ENCODE data around the gene EMILIN2.
A peak's percentile ranks its signal among the peaks of the same experiment; 100 is the strongest.
"Not testable (repeated sequence)": the region's sequence is repeated elsewhere in the genome, so short reads cannot be mapped to it uniquely, and the experiment has no call there.

Gene EMILIN2

GRCh38 chr18:2913398-2914005 is 66.7 kb downstream of the EMILIN2 start:
- no peak for DNase-seq

DNA sequence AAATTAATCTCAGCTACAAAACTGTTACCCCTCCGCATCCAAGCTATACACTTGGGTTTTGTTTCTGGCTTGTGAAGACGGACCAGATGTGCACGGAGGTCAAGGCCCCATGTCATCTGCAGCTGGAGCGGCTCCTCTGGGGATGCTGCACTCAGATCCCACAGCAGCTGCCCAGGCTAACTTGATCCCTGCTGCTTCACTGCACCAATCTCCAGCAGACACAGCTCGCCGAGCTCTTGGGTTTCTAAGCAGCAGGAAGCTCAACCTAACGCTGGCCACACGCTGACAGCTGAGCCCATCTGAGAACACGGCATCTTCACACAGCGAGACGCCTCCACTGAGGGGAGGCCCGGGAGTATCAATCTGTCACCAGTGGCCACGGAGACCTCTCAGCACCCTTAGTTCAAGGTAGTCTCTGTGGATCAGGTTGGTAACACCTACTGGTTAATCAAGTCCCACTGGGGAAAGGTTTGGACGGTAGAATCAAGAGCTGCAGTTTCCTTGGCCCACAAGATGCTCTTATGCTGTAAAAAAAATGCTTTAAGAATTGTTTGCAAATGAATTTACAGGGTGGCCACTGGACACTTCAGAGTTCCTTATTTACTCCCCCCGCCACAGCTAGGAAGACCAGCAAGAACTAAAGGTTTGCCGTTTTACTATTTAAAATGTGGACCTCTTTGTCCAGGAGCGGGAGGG is 67.5 kb downstream of the EMILIN2 start:
- peak in 1 of 56 donors; percentile 16 for DNase-seq

DNA sequence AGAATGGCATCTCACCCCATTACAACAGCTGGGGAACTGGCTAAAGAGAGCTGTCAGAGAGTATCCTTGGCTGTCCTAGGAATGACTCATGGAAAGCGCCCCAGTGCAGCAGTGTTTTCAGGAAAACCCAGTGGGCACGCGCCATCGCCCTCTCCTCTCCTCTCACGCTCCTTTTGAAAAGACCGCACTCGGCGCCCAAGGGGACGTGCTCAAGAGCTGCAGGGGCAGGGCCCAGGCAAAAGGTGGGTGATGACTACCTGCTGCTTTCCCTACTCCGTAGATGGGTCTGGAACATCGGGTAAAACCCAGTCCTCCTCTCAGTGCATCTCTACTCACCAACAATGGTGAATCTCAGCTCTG is 68.1 kb downstream of the EMILIN2 start:
- no peak for DNase-seq

DNA sequence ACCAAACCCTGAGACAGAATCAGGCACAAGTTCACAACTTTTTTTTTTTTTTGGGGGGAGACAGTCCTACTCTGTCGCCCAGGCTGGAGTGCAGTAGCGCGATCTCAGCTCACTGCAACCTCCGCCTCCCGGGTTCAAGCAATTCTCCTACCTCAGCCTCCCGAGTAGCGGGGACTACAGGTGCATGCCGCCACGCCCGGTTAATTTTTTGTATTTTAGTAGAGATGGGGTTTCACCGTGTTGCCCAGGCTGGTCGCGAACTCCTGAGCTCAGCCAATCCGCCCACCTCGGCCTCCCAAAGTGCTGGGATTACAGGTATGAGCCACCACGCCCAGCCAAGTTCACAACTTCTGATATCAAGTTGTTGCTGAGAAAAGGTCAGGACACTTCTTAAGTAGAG is 68.7 kb downstream of the EMILIN2 start:
- DNase-seq, result not testable (repeated sequence)

GRCh38 chr18:2916184-2916583 is 69.4 kb downstream of the EMILIN2 start:
- DNase-seq, result no peak

DNA sequence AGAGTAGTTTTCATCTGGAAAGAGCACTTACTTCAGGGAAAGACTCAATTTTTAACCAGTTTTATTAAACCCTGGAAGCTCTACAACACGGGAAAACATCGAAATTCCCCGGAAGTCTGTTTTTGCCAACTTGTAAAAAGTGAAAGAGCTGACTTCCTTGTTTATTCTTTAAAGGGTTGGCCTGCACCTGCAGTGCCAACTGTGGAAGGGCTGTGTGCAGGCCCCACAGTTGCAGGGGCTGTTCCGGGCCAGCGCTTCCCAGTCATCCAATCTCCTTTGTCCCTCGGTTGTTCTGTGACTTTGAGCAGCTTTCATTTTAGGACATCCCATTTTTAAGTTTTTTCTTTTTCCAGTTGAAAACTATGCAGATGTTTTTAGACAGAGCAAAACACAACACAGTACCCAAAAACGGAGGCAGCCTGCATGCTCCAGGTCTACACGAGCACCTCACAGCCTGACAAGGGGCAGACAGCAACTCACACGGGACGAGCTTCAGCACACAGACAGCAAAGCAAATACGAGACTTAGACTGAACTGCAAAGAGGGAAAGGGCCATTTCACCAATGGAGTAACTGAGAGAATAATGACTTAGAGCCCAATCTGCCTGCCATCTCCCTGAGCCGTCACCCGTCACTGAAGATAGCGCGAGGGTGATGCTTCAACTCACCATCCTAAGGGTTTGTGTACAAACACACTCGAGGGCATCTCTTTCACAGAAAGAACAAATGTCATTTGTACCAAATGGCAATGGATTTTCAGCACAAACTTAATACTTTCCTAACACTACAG is 70.6 kb downstream of the EMILIN2 start:
- peak in 5 of 56 donors; percentile 12 to 35 (median 14) for DNase-seq

- no peak for DNase-seq
Measured at GRCh38 chr18:2918761-2919550, 72.2 kb downstream of the EMILIN2 start.

- no peak for DNase-seq
Measured at GRCh38 chr18:2919600-2919999, 72.8 kb downstream of the EMILIN2 start.

- no peak for DNase-seq
Measured at GRCh38 chr18:2920027-2920426, 73.2 kb downstream of the EMILIN2 start.

DNA sequence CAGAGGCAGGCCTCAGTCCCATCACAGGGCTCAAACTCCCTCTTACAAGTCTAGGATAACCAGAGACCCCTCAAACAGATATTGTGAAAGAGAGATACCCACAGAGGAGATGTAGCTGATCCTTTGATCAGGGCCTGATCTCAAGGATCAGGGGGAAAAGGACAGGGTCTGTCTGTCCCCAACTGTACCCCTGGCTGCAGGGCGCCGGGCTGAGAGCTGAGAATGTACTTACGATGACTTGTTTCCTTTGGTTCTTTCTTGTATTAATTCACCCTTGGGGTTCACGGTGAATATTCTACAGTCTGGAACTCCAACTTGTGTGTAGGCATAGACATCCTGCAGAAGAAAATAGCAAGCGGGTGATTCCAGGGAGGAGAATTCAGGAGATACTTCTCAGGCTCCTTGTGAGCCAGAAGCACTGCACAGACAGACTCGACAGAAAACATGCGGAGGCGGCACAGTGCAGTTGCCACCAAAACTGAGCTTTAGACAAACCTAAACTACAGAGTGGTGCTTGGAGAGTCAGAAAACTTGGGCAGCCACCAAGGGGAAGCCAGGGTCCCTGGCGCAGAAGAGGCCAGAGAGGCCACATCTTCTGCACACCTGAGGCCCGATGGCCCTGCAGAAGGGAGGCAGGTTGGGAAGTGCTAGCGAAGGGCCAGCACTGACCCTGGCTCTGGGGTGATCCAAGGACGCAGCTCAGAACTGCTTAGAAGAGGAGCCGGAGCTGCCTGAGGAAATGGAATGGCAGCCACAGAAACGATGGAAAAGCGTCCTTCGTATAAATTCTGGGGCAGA is 73.9 kb downstream of the EMILIN2 start:
- peak in 7 of 56 donors; percentile 11 to 37 (median 20) for DNase-seq

- DNase-seq, result no peak
Measured at GRCh38 chr18:2921778-2922177, 75.0 kb downstream of the EMILIN2 start.

DNA sequence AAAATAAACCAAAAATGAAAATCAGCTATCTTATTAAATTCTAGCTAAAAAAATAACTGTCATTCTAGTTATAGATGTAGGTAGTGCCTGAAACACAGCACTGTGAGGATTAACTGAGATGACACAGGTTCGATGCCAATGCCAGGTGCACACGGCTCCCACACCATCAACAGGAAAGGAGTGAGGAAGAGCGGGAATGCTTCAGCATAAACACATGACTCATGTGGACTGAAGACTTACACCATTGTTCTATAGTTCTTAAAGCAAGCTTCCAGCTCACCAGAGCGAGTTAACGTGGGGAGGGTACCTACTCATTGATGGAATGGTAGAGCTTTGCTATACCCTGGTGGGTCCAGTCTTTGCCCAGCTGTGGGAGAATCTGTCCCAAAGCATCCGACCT is 76.7 kb downstream of the EMILIN2 start:
- DNase-seq, result no peak

- DNase-seq, result no peak
Measured at GRCh38 chr18:2924920-2925319, 78.1 kb downstream of the EMILIN2 start.

GRCh38 chr18:2926528-2926927 is 79.7 kb downstream of the EMILIN2 start:
- no peak for DNase-seq

DNA sequence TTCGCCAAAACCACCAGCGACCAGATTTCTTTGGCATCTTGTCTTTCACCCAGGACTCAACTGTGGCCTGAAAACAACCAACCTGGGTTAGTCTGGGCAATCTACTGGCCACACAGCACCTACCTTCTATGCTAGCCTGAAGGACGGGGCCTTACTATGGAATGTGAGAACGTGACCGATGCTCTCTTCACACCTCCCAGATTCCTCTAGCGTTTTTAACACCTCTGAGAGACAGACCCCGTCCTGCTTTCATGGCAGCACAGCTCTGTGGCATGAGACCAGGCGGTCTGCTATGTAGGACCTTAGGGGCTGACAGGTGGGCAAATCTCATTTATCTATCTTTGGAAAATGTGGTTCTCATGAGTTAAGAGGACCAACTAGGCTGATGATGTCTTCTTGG is 80.9 kb downstream of the EMILIN2 start:
- no peak for DNase-seq

GRCh38 chr18:2932247-2933181 is 85.7 kb downstream of the EMILIN2 start:
- peak in 4 of 56 donors; percentile 10 to 74 (median 43) for DNase-seq

DNA sequence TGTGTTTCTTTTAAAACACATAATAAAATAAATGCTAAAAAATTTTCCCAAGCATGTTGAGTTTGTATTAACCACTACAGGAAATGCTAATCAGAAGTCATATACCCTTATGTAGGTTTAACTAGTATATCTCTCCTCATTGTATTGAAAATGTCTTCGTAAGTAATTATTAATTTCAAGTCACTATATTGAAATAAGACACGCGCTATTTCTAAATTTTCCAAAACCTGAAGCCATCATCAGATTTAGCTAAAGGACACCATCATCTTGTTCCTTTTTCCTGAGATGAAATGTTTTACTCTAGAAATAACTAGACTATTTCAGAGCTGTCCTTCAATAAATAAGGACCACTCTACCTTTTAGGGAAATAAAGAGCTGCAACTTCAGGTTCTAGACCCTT is 87.2 kb downstream of the EMILIN2 start:
- DNase-seq, result no peak

DNA sequence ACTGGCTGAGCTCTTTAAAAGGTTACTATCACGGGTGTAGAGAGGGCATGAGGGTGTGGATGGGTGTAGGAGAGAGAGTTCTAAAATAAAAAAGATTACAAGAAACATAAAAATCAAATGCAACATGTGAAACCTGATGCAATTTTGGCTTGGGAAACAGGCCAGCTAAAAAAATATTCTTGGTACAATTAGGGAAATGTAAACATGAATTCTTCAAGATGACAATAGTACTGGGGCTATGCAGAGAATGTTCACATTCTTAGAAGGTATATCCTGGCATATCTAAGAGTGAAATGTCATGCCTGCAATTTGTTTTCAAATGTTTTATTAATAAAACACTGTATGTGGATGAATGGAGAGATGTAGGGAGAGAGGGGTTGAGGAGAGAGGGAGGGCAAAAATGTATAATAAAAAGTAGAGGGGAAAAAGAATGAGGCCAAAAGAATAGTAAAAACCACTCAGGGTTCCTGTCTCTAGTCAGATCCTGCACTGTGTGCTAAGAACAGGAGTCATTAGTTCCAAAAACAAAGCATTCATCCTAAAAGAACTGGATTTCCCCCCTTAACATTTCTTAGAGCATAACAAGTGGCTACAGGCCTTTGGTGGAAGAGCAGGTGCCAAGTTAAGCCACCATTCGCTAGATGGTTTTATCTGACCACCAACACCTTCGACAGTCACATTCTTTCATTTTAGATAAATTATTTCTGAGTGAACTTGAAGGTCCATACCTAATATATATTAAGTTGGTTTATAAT is 88.8 kb downstream of the EMILIN2 start:
- no peak for DNase-seq

- DNase-seq, result no peak
Measured at GRCh38 chr18:2939317-2939716, 92.5 kb downstream of the EMILIN2 start.

Measured in amygdala (tissue), 56 donors.